HepG2 (cell line): ENCODE measurements around the gene HLA-DRB5. TPM values are rescaled to one million over a fixed set of nuclear protein-coding genes. Genes with fewer than 3 reads are reported as not detected.

Source experiments
- ATAC-seq: fragments of 200-7000 bp; cut with Tn5 transposase; 3 replicates; pipeline ENCODE4 v1.9.1; 2020; ENCODE audit warnings: mild to moderate bottlenecking, moderate library complexity
- BruUV-seq: library from RNA; stranded (reverse); fragments of 400-500 nt; replicated peaks from 2 replicates; lab custom pipeline; 2021; lab: Mats Ljungman, UMichigan
- CTCF ChIA-PET: fragments of 300-600 bp; formaldehyde crosslinking; extraction: SDS; loops from one replicate; lab custom pipeline; 2021; ENCODE audit warnings: low total read pairs, inconsistent platforms, low intra/inter-chr PET ratio; lab: Yijun Ruan, JAX
- POLR2A ChIA-PET: fragments of 350-600 bp; sonication (Branson Sonifier 250); formaldehyde crosslinking; loops from one replicate; lab custom pipeline; 2020; ENCODE audit warnings: antibody characterized with exemption, inconsistent platforms; lab: Yijun Ruan, JAX
- DNase-seq: peaks from one replicate; pipeline ENCODE4 v3.0.0-alpha.2; 2015; ENCODE audit warnings: low spot score
- FAIRE-seq: peaks from 3 replicates; lab custom pipeline; 2011; peaks lifted over from hg19 to GRCh38; lab: Jason Lieb, UNC
- H2AFZ ChIP-seq: one replicate; pipeline ENCODE4 v1.6.1; 2011; ENCODE audit warnings: low read length, inconsistent platforms
- H3K27ac ChIP-seq: fragments of 300-600 bp; 3 replicates; pipeline ENCODE4 v1.8.0; 2011; ENCODE audit warnings: mixed run types, mild to moderate bottlenecking, mixed read lengths, low read length, inconsistent platforms; ENCODE audit not compliant: insufficient read depth; ENCODE audit errors: extremely low read length
- H3K27me3 ChIP-seq, 2 experiments: fragments of 200-600 bp in 1 of 2; 2 replicates in 1 of 2; 3 replicates in 1 of 2; pipeline versions ENCODE4 v1.6.0 to v1.8.0; 2011; ENCODE audit warnings: low read length in 2 of 2, mild to moderate bottlenecking in 2 of 2, moderate library complexity in 2 of 2, inconsistent platforms in 1 of 2; ENCODE audit not compliant: insufficient read depth in 2 of 2, control insufficient read depth in 1 of 2
- H3K36me3 ChIP-seq, 2 experiments: fragments of 200-600 bp in 1 of 2; replicated peaks in 1 of 2; 2 replicates in 1 of 2; 3 replicates in 1 of 2; pipeline versions ENCODE4 v1.5.1 to v1.8.0; 2011; ENCODE audit warnings: low read length in 2 of 2, inconsistent platforms in 1 of 2; ENCODE audit not compliant: insufficient read depth in 2 of 2, control insufficient read depth in 1 of 2
- H3K4me1 ChIP-seq: 2 replicates; pipeline ENCODE4 v1.5.1; 2012; ENCODE audit warnings: low read length, inconsistent platforms; ENCODE audit not compliant: insufficient read depth
- H3K4me2 ChIP-seq: 2 replicates; pipeline ENCODE4 v1.6.0; 2011; ENCODE audit warnings: low read depth, low read length, inconsistent platforms
- H3K4me3 ChIP-seq, 3 experiments: fragments of 200-600 bp in 1 of 3; sonication (generic), shearing (Covaris generic) in 1 of 3; replicated peaks in 1 of 3; 2 replicates each; pipeline ENCODE4 v1.5.1; 2011 to 2016; ENCODE audit warnings: low read length in 3 of 3, inconsistent platforms in 2 of 3, low read depth in 2 of 3, mild to moderate bottlenecking in 2 of 3, control low read depth in 1 of 3, mixed read lengths in 1 of 3; ENCODE audit not compliant: insufficient read depth in 1 of 3
- H3K79me2 ChIP-seq: one replicate; pipeline ENCODE4 v1.6.1; 2011; ENCODE audit warnings: low read length, inconsistent platforms; ENCODE audit not compliant: insufficient read depth
- H3K9ac ChIP-seq: 2 replicates; pipeline ENCODE4 v1.6.0; 2011; ENCODE audit warnings: mild to moderate bottlenecking, low read depth, low read length, inconsistent platforms; ENCODE audit not compliant: insufficient read depth
- H3K9me3 ChIP-seq: 2 replicates; pipeline ENCODE4 v1.5.1; 2012; ENCODE audit warnings: mild to moderate bottlenecking, low read length
- H4K20me1 ChIP-seq: 2 replicates; pipeline ENCODE4 v1.6.0; 2011; ENCODE audit warnings: inconsistent platforms, mild to moderate bottlenecking, low read length, moderate library complexity; ENCODE audit not compliant: insufficient read depth
- ARNTL ChIP-seq: sonication (generic); formaldehyde crosslinking; IDR thresholded peaks from 2 replicates; pipeline ENCODE4 v1.4.0; 2020; ENCODE audit warnings: mild to moderate bottlenecking, missing genetic modification reagents
- ATRX ChIP-seq: sonication (generic); formaldehyde crosslinking; IDR thresholded peaks from 2 replicates; pipeline ENCODE4 v1.4.0; 2020; ENCODE audit warnings: missing genetic modification reagents, borderline replicate concordance
- CHD4 ChIP-seq: fragments of 200-600 bp; sonication (generic); IDR thresholded peaks from 2 replicates; pipeline ENCODE4 v1.7.0; 2017; ENCODE audit warnings: mild to moderate bottlenecking, low read length, borderline replicate concordance
- HMG20A ChIP-seq: IDR thresholded peaks from 2 replicates; pipeline ENCODE4 v1.6.1; 2016; ENCODE audit warnings: borderline replicate concordance
- KDM3A ChIP-seq: IDR thresholded peaks from 2 replicates; pipeline ENCODE4 v1.6.1; 2018; ENCODE audit warnings: low read depth, missing compliant biosample characterization
- KDM5B ChIP-seq: sonication (generic); formaldehyde crosslinking; IDR thresholded peaks from 2 replicates; pipeline ENCODE4 v1.4.0; 2020; ENCODE audit warnings: missing genetic modification reagents, mild to moderate bottlenecking, borderline replicate concordance
- NFYB ChIP-seq: sonication (generic); formaldehyde crosslinking; IDR thresholded peaks from 2 replicates; pipeline ENCODE4 v1.4.0; 2020; ENCODE audit warnings: missing genetic modification reagents
- PRMT3 ChIP-seq: sonication (generic); formaldehyde crosslinking; IDR thresholded peaks from 2 replicates; pipeline ENCODE4 v1.8.1; 2022; ENCODE audit warnings: low read depth, mild to moderate bottlenecking, moderate library complexity, missing genetic modification reagents, borderline replicate concordance
- RAD21 ChIP-seq: fragments of 450-650 bp; formaldehyde crosslinking; IDR thresholded peaks from 2 replicates; pipeline ENCODE4 v1.5.0; 2020; ENCODE audit warnings: mild to moderate bottlenecking
- SIX1 ChIP-seq: sonication (generic); formaldehyde crosslinking; IDR thresholded peaks from 2 replicates; pipeline ENCODE4 v1.4.0; 2020; ENCODE audit warnings: missing genetic modification reagents, borderline replicate concordance
- SKIL ChIP-seq: sonication (generic); formaldehyde crosslinking; IDR thresholded peaks from 2 replicates; pipeline ENCODE4 v1.8.0; 2022; ENCODE audit warnings: missing genetic modification reagents, mild to moderate bottlenecking, moderate library complexity, borderline replicate concordance
- SP2 ChIP-seq: sonication (generic); formaldehyde crosslinking; IDR thresholded peaks from 2 replicates; pipeline ENCODE4 v1.5.1; 2020; ENCODE audit warnings: mild to moderate bottlenecking, missing genetic modification reagents
- TEAD3 ChIP-seq: optimal IDR thresholded peaks from 2 replicates; pipeline ENCODE3; 2016; ENCODE audit warnings: borderline replicate concordance
- ZC3H4 ChIP-seq: sonication (generic); formaldehyde crosslinking; IDR thresholded peaks from 2 replicates; pipeline ENCODE4 v1.4.0; 2020; ENCODE audit warnings: missing genetic modification reagents, borderline replicate concordance
- ZNF275 ChIP-seq: sonication (generic); formaldehyde crosslinking; IDR thresholded peaks from 2 replicates; pipeline ENCODE4 v1.8.0; 2022; ENCODE audit warnings: missing genetic modification reagents, mild to moderate bottlenecking, inconsistent platforms, borderline replicate concordance
- ZNF513 ChIP-seq: sonication (generic); formaldehyde crosslinking; conservative IDR thresholded peaks from 2 replicates; pipeline ENCODE4 v1.5.0; 2020; ENCODE audit warnings: missing genetic modification reagents
- ZNF740 ChIP-seq: sonication (generic); formaldehyde crosslinking; IDR thresholded peaks from 2 replicates; pipeline ENCODE4 v1.4.0; 2020; ENCODE audit warnings: missing genetic modification reagents
- ZNF780A ChIP-seq: sonication (generic); formaldehyde crosslinking; IDR thresholded peaks from 2 replicates; pipeline ENCODE4 v1.8.0; 2022; ENCODE audit warnings: mild to moderate bottlenecking, missing genetic modification reagents, moderate library complexity
- ZNF790 ChIP-seq: sonication (generic); formaldehyde crosslinking; IDR thresholded peaks from 2 replicates; pipeline ENCODE4 v1.8.0; 2022; ENCODE audit warnings: missing genetic modification reagents, mild to moderate bottlenecking, borderline replicate concordance
- WGBS: methylation state at CpG from one replicate; pipeline ENCODE4 v1.1.6; 2017; ENCODE audit warnings: low lambda C conversion rate; 5-methylcytosine and 5-hydroxymethylcytosine counted together
- in situ Hi-C: cut with HindIII; loops from 2 replicates; pipeline ENCODE4 v1.10.0; 2017; ENCODE audit warnings: low pct_unique_long_range_greater_than_20kb; ENCODE audit not compliant: extremely low pct_ligation_motif_present
- intact Hi-C: fragments of 100-400 bp; cut with micrococcal nuclease; formaldehyde crosslinking; loops from one replicate; pipeline ENCODE4 v1.10.0; 2022; ENCODE audit not compliant: unreplicated experiment
- polyA plus RNA-seq, 8 experiments: library from polyadenylated mRNA; depleted of rRNA in 3 of 8; stranded (reverse) in 7 of 8; unstranded in 1 of 8; fragments of >200 nt; fragmentation: Illumina TruSeq in 4 of 8; extraction: Trizol in 4 of 8; gene quantifications; 2 replicates each; pipeline versions ENCODE4 v1.2.1 to v1.2.3, GENCODE V29; 2011 to 2016; ENCODE audit warnings: low read depth in 4 of 8, missing spikeins in 1 of 8, mixed read lengths in 1 of 8; ENCODE audit not compliant: insufficient read depth in 1 of 8
- total RNA-seq, 5 experiments: library from RNA; depleted of rRNA; stranded (reverse); fragments of >200 nt; fragmentation: Illumina TruSeq; extraction: Trizol; gene quantifications; 2 replicates each; pipeline ENCODE4 v1.2.3, GENCODE V29; 2016; ENCODE audit warnings: low read depth in 1 of 5

HLA-DRB5 gene
- total and polyA plus RNA-seq, 2 of the 13 experiments (the other 11 are each of a cell fraction or from before 2014, with no cell fraction given), result not detected

- ATAC-seq (no peak), DNase-seq (no peak), FAIRE-seq (no peak)
- Histone ChIP-seq H2AFZ (no peak overlapping the region), H4K20me1 (no peaks in the 10 kb centered on the region), H3K4me3 (no peak overlapping the region), H3K9me3 (no peaks in the 10 kb centered on the region), H3K4me1 (no peaks in the 10 kb centered on the region), H3K79me2 (no peaks in the 10 kb centered on the region), H3K4me2 (no peak overlapping the region), H3K36me3 (no peaks in the 10 kb centered on the region), H3K27me3 (no peaks in the 10 kb centered on the region), H3K9ac (no peak overlapping the region), H3K27ac (no peak overlapping the region)
- ChIA-PET POLR2A (no interaction called here), CTCF (no interaction called here)
- in situ Hi-C loops (loop anchor here (5.0 kb wide), 1 partner anchor 91 kb away; no protein-coding TSS in a partner anchor), intact Hi-C loops (no loop called here)
- BruUV-seq, result no TSS peak
- WGBS, result 15% methylated on average over 6 of the region's 6 CpGs
- TF ChIP-seq TEAD3 (CRISPR knock-in tag) (no peak), HMG20A (CRISPR knock-in tag) (no peak), PRMT3 (CRISPR knock-in tag) (no peak), ZNF275 (no peak), NFYB (CRISPR knock-in tag) (no peak), ZNF790 (no peak), ZNF740 (CRISPR knock-in tag) (no peak), CHD4 (no peak), SKIL (CRISPR knock-in tag) (no peak), SIX1 (CRISPR knock-in tag) (no peak), ZNF780A (CRISPR knock-in tag) (no peak), SP2 (CRISPR knock-in tag) (no peak), ARNTL (CRISPR knock-in tag) (no peak), KDM3A (CRISPR knock-in tag) (no peak), ATRX (no peak), ZC3H4 (CRISPR knock-in tag) (no peak), RAD21 (no peak), KDM5B (CRISPR knock-in tag) (no peak), ZNF513 (CRISPR knock-in tag) (no peak)
Observed at GRCh38 chr6:32568561-32568960, 38.5 kb upstream of the HLA-DRB5 start.
